Kidney (tissue), 14 donors: Measurements from ENCODE around the gene FAM13B. TPM values are rescaled to one million over a fixed set of nuclear protein-coding genes. Genes with fewer than 3 reads are reported as not detected.

Experiments used
- DNase-seq, 5 donors: peaks; one replicate each; pipeline ENCODE4 v3.0.0-alpha.2; 2013 to 2020
- FAIRE-seq: peaks from 2 replicates; lab custom pipeline; 2012; peaks lifted over from hg19 to GRCh38; lab: Jason Lieb, UNC
- H3K27ac ChIP-seq, 2 donors: one replicate each; pipeline ENCODE4 v1.7.0; 2013; ENCODE audit warnings: low read depth in 2 of 2, low read length in 2 of 2, inconsistent platforms in 1 of 2
- H3K27me3 ChIP-seq: one replicate; pipeline ENCODE4 v1.7.1; 2013; ENCODE audit warnings: low read length, inconsistent platforms; ENCODE audit not compliant: control insufficient read depth, insufficient read depth
- H3K36me3 ChIP-seq, 3 donors: one replicate each; pipeline versions ENCODE4 v1.7.0 to v1.7.1; 2013; ENCODE audit warnings: low read length in 3 of 3, control low read depth in 1 of 3, inconsistent platforms in 1 of 3; ENCODE audit not compliant: insufficient read depth in 3 of 3, control insufficient read depth in 2 of 3
- H3K4me1 ChIP-seq, 3 donors: one replicate each; pipeline versions ENCODE4 v1.7.0 to v1.7.1; 2013; ENCODE audit warnings: low read length in 3 of 3, inconsistent platforms in 1 of 3, low read depth in 1 of 3; ENCODE audit not compliant: control insufficient read depth in 2 of 3, insufficient read depth in 2 of 3
- H3K4me3 ChIP-seq, 3 donors: one replicate each; pipeline versions ENCODE4 v1.7.0 to v1.8.1; 2013; ENCODE audit warnings: low read length in 3 of 3, control low read depth in 1 of 3, inconsistent platforms in 1 of 3
- H3K9ac ChIP-seq, 3 donors: one replicate each; pipeline versions ENCODE4 v1.7.0 to v1.7.1; 2013; ENCODE audit warnings: low read length in 3 of 3, control low read depth in 1 of 3, inconsistent platforms in 1 of 3
- H3K9me3 ChIP-seq, 3 donors: one replicate each; pipeline versions ENCODE4 v1.7.0 to v1.7.1; 2013; ENCODE audit warnings: low read length in 3 of 3, control low read depth in 1 of 3, inconsistent platforms in 1 of 3; ENCODE audit not compliant: control insufficient read depth in 2 of 3, insufficient read depth in 1 of 3
- intact Hi-C: fragments of 100-400 bp; cut with DNase I; formaldehyde crosslinking; loops from one replicate; pipeline ENCODE4 v1.11.1; 2022
- polyA plus RNA-seq: library from polyadenylated mRNA; stranded (reverse); fragments of 350-450 nt; fragmentation: Illumina TruSeq; extraction: RNeasy Lipid Tissue Mini Kit (QIAGEN cat#74804); gene quantifications from one replicate; pipeline ENCODE4 v1.2.3, GENCODE V29; 2014; ENCODE audit warnings: low read depth, low replicate concordance; ENCODE audit not compliant: insufficient read depth
- total RNA-seq: library from RNA; stranded (reverse); fragmentation: NEBNext Ultra II Directional; extraction: Animal tissue kit (Norgen Biotek cat#: 25700); gene quantifications from one replicate; pipeline ENCODE4 v1.2.1, GENCODE V29; 2021
- TF ChIP-seq, protein P1 (sequence below): IDR thresholded peaks from 3 replicates; pipeline ENCODE4 v1.5.1; 2012; ENCODE audit warnings: mild to moderate bottlenecking, moderate library complexity, borderline replicate concordance; ENCODE audit not compliant: insufficient read depth; ENCODE audit errors: extremely low read depth
- donor health status: control.
- donor health status: control.
- donor health status: control.
- donor health status: control.
- donor health status: control.
- donor health status: DM: yes; HTN: yes; CAD: no.
- donor health status: Normal renal cell carcinoma (clear cell type).

The FAM13B gene
- total and polyA plus RNA-seq, 2 donors from 2014 or later = 7.6 to 41.8 TPM

DNA sequence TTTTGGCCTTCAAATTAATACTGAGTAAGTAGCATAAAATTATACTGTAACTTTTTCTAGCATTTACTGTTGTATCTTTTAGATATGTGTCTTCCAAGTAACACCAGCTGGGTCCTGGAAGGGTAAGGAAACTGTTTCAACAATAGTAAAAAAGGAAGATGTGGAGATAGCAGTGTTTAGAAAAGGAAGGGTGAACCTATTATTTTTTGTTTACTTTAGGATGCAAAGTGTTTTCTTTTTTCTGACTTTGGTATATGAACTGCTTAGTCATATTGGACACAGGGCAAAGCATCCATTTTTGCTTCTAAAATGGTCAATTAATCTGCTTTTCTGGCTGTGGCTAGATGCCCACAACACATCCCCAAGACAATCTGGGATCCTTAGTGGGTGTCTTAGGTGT, 138.3 kb downstream of the FAM13B start:
- H3K9me3 ChIP-seq = no peaks in the 10 kb centered on the region
- H3K27ac ChIP-seq = no peak overlapping the region
- H3K9ac ChIP-seq = no peak overlapping the region
- H3K4me3 ChIP-seq = no peak overlapping the region
- intact Hi-C loops = no loop called here
- H3K27me3 ChIP-seq = no peaks in the 10 kb centered on the region
- TF ChIP-seq, protein P1, sequence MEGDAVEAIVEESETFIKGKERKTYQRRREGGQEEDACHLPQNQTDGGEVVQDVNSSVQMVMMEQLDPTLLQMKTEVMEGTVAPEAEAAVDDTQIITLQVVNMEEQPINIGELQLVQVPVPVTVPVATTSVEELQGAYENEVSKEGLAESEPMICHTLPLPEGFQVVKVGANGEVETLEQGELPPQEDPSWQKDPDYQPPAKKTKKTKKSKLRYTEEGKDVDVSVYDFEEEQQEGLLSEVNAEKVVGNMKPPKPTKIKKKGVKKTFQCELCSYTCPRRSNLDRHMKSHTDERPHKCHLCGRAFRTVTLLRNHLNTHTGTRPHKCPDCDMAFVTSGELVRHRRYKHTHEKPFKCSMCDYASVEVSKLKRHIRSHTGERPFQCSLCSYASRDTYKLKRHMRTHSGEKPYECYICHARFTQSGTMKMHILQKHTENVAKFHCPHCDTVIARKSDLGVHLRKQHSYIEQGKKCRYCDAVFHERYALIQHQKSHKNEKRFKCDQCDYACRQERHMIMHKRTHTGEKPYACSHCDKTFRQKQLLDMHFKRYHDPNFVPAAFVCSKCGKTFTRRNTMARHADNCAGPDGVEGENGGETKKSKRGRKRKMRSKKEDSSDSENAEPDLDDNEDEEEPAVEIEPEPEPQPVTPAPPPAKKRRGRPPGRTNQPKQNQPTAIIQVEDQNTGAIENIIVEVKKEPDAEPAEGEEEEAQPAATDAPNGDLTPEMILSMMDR = no peak
- DNase-seq (no peak), FAIRE-seq (no peak)
- H3K36me3 ChIP-seq = no peaks in the 10 kb centered on the region
- no peaks in the 10 kb centered on the region for H3K4me1 ChIP-seq

DNA sequence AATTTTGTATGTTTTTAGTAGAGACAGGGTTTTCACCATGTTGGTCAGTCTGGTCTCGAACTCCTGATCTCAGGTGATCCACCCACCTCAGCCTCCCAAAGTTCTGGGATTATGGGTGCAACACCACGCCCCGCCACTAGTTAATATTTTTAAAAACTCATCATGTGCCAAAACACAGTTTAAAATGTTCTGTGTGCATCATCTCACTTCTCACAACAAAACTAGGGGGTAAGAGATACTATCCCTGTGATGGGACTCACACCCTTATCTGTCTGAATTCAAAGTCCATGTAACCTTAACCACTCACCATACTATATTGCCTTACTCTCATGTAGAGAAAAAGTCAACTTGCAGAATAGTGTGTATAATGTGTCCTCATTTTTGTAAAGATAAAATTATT, 141.0 kb downstream of the FAM13B start:
- Histone ChIP-seq H3K27ac (no peak overlapping the region), H3K27me3 (no peaks in the 10 kb centered on the region), H3K9me3 (no peaks in the 10 kb centered on the region), H3K4me3 (no peak overlapping the region), H3K4me1 (peaks cover 0 to 2% (median 0%) of the 10 kb centered on the region in 3 donors), H3K36me3 (no peaks in the 10 kb centered on the region), H3K9ac (no peak overlapping the region)
- intact Hi-C loops = no loop called here
- DNase-seq (no peak), FAIRE-seq (no peak)
- TF ChIP-seq, protein P1 = no peak

DNA sequence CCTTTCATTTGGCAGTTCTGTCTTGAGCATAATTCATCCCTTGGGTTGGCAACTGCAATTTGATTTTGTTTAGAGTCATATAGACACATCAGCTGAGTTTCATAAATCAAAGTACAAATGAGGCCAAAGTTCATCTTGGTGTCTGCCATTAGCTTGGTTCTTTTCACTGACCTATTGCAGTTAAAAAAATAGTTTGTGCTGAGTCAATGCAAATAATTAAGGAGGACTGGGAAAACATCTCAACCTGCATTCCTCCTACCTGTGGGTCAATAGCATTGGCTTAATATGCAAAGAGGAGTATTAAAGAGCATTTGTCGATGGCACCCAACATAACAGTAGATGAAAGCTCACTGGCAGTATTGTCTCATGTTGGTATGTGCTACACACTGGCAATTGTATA, 142.0 kb downstream of the FAM13B start:
- intact Hi-C loops = no loop called here
- H3K4me1 ChIP-seq = peaks cover 0 to 2% (median 0%) of the 10 kb centered on the region in 3 donors
- H3K4me3 ChIP-seq = no peak overlapping the region
- TF ChIP-seq, protein P1 = no peak
- DNase-seq (peak in 1 of 5 donors; percentile 8), FAIRE-seq (no peak)
- no peaks in the 10 kb centered on the region for H3K9me3 ChIP-seq
- no peaks in the 10 kb centered on the region for H3K36me3 ChIP-seq
- H3K27me3 ChIP-seq = no peaks in the 10 kb centered on the region
- H3K27ac ChIP-seq = no peak overlapping the region
- H3K9ac ChIP-seq = no peak overlapping the region
